Spleen (tissue), 7 donors: ENCODE results near the gene RAVER2.

Experiments used
- CTCF ChIP-seq, 11 experiments: fragments of 200-600 bp in 7 of 11; fragments of 450-650 bp in 4 of 11; sonication (generic) in 4 of 11; IDR thresholded peaks in 8 of 11; conservative IDR thresholded peaks in 3 of 11; 1 replicate in 7 of 11; 2 replicates in 4 of 11; pipeline versions ENCODE4 v1.4.0 to v1.8.0; 2016 to 2021; ENCODE audit warnings: antibody characterized with exemption in 11 of 11, inconsistent platforms in 4 of 11, mild to moderate bottlenecking in 1 of 11
- POLR2AphosphoS5 ChIP-seq, 3 donors: sonication (generic); formaldehyde crosslinking; IDR thresholded peaks; one replicate each; pipeline ENCODE4 v1.5.1; 2017; ENCODE audit warnings: antibody characterized with exemption in 3 of 3
- donor health status: DM: no; HTN: no; CAD: no; lungs with moderate emphysema.
- donor health status: DM: no; HTN: no; CAD: no.
- donor health status: DM: no; HTN: no; CAD: no.

DNA sequence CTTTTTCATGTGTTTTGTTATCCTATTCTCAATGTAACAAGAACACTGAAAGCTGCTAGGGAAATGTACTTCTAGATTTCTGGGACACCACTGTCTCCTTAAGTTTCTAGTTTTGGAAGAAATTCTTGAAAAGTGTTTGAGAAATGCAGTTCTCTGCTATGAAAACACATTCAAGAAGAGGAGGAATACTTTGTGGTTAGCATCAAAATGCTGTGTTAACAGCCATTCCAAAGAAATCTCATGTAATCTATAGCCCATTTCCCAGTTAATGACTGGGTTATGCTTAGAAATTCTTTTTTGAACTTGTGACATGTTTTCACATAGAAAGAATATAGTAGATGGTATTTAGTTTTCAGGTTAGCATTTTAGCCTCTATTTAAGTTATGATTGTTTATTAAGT lies 6.0 kb downstream of the RAVER2 start:
- no peak for TF ChIP-seq CTCF (IDR thresholded peaks at IDR 0.05 in 8 of 11, conservative IDR thresholded peaks at IDR 0.05 in 3 of 11)
- no peak for TF ChIP-seq POLR2AphosphoS5 (IDR thresholded peaks at IDR 0.05)
